Peyer's patch (tissue), 4 donors: ENCODE results near the gene KLHL6.

Experiments
- CTCF ChIP-seq, 6 experiments: fragments of 450-650 bp in 4 of 6; fragments of 200-600 bp in 2 of 6; sonication (generic) in 1 of 6; IDR thresholded peaks; one replicate each; pipeline ENCODE4 v1.5.1; 2017 to 2019; ENCODE audit warnings: antibody characterized with exemption in 6 of 6, mild to moderate bottlenecking in 3 of 6, moderate library complexity in 1 of 6
- POLR2A ChIP-seq, 2 donors: fragments of 450-650 bp; IDR thresholded peaks; one replicate each; pipeline ENCODE4 v1.5.1; 2017; ENCODE audit warnings: antibody characterized with exemption in 2 of 2, mild to moderate bottlenecking in 2 of 2, moderate library complexity in 2 of 2

- TF ChIP-seq CTCF (IDR thresholded peaks at IDR 0.05): no peak
- TF ChIP-seq POLR2A (IDR thresholded peaks at IDR 0.05): no peak
These were observed 22.7 kb downstream of the KLHL6 start for GRCh38 chr3:183532620-183533411.
